GM12878 (cell line): Measurements from ENCODE around the gene PPP3CA. TPM values are rescaled to one million over a fixed set of nuclear protein-coding genes. Genes with fewer than 3 reads are reported as not detected.

ENCODE experiments used
- ATAC-seq: fragments of 200-7000 bp; cut with Tn5 transposase; 3 replicates; pipeline ENCODE4 v1.9.1; 2020; ENCODE audit warnings: mild to moderate bottlenecking, moderate library complexity
- BruUV-seq: library from RNA; stranded (reverse); fragments of 400-500 nt; replicated peaks from 2 replicates; lab custom pipeline; 2021; lab: Mats Ljungman, UMichigan
- CTCF ChIA-PET: fragments of 300-600 bp; sonication (Branson Sonifier 250); formaldehyde crosslinking; extraction: SDS; loops from one replicate; lab custom pipeline; 2021; ENCODE audit warnings: inconsistent platforms; lab: Yijun Ruan, JAX
- POLR2A ChIA-PET: fragments of 350-600 bp; formaldehyde crosslinking; extraction: SDS; loops from one replicate; lab custom pipeline; 2021; ENCODE audit warnings: inconsistent platforms; lab: Charles Lee
- RAD21 ChIA-PET: fragments of 300-600 bp; sonication (Branson Sonifier 250); formaldehyde crosslinking; loops from one replicate; lab custom pipeline; 2023; ENCODE audit warnings: antibody characterized with exemption; ENCODE audit not compliant: unreplicated experiment; lab: Charles Lee
- SMC1A ChIA-PET: fragments of 300-600 bp; sonication (Branson Sonifier 250); formaldehyde crosslinking; loops from one replicate; lab custom pipeline; 2023; ENCODE audit not compliant: unreplicated experiment, uncharacterized antibody; lab: Charles Lee
- DNase-seq: peaks from one replicate; pipeline ENCODE4 v3.0.0-alpha.2; 2011; ENCODE audit warnings: low read depth, low spot score
- FAIRE-seq: peaks from 3 replicates; lab custom pipeline; 2011; peaks lifted over from hg19 to GRCh38; lab: Jason Lieb, UNC
- H2AFZ ChIP-seq: 2 replicates; pipeline ENCODE4 v1.6.0; 2011; ENCODE audit warnings: low read depth, low read length, control low read depth; ENCODE audit not compliant: control insufficient read depth
- H3K27ac ChIP-seq: 2 replicates; pipeline ENCODE4 v1.5.1; 2011; ENCODE audit warnings: control low read depth; ENCODE audit not compliant: control insufficient read depth, insufficient read depth
- H3K27me3 ChIP-seq, 2 experiments: replicated peaks in 1 of 2; 2 replicates each; pipeline versions ENCODE4 v1.6.0 to v1.6.1; 2011; ENCODE audit warnings: low read length in 1 of 2; ENCODE audit not compliant: control insufficient read depth in 2 of 2, insufficient read depth in 2 of 2
- H3K36me3 ChIP-seq, 2 experiments: 2 replicates each; pipeline ENCODE4 v1.5.1; 2011; ENCODE audit warnings: low read length in 1 of 2; ENCODE audit not compliant: control insufficient read depth in 2 of 2, insufficient read depth in 2 of 2
- H3K4me1 ChIP-seq: 2 replicates; pipeline ENCODE4 v1.6.1; 2011; ENCODE audit warnings: mild to moderate bottlenecking, low read length, moderate library complexity, mixed read lengths; ENCODE audit not compliant: control insufficient read depth, insufficient read depth
- H3K4me2 ChIP-seq: 2 replicates; pipeline ENCODE4 v1.6.0; 2011; ENCODE audit warnings: control low read depth; ENCODE audit not compliant: control insufficient read depth, insufficient read depth
- H3K4me3 ChIP-seq: fragments of 200-600 bp; sonication (generic); 2 replicates; pipeline ENCODE4 v1.5.1; 2016
- H3K79me2 ChIP-seq: 2 replicates; pipeline ENCODE4 v1.6.0; 2011; ENCODE audit warnings: low read length; ENCODE audit not compliant: control insufficient read depth, insufficient read depth
- H3K9ac ChIP-seq: 2 replicates; pipeline ENCODE4 v1.8.0; 2011; ENCODE audit warnings: low read length, control low read depth, mixed read lengths; ENCODE audit not compliant: control insufficient read depth, insufficient read depth
- H3K9me3 ChIP-seq: replicated peaks from 3 replicates; pipeline ENCODE4 v1.5.1; 2011; ENCODE audit warnings: mild to moderate bottlenecking, low read length; ENCODE audit not compliant: control insufficient read depth, insufficient read depth
- H4K20me1 ChIP-seq: 2 replicates; pipeline ENCODE4 v1.6.0; 2011; ENCODE audit not compliant: control insufficient read depth, insufficient read depth
- ASH2L ChIP-seq: fragments of 300-600, 200-600 bp; sonication (generic); IDR thresholded peaks from 2 replicates; pipeline ENCODE4 v1.6.1; 2017; ENCODE audit warnings: low read depth, mild to moderate bottlenecking, borderline replicate concordance
- BCL3 ChIP-seq: IDR thresholded peaks from 2 replicates; pipeline ENCODE4 v1.6.1; 2011; ENCODE audit warnings: borderline replicate concordance, low read depth, mild to moderate bottlenecking, moderate library complexity, low read length; ENCODE audit not compliant: insufficient read depth, poor library complexity, severe bottlenecking
- CBX5 ChIP-seq: sonication (generic); IDR thresholded peaks from 2 replicates; pipeline ENCODE4 v1.6.1; 2016; ENCODE audit warnings: low read depth, moderate library complexity, mild to moderate bottlenecking, inconsistent platforms
- CREB1 ChIP-seq: IDR thresholded peaks from 2 replicates; pipeline ENCODE4 v1.6.1; 2012; ENCODE audit warnings: low read depth, mild to moderate bottlenecking, inconsistent platforms
- ETV6 ChIP-seq, 2 experiments: fragments of 450-650 bp in 1 of 2; IDR thresholded peaks in 1 of 2; conservative IDR thresholded peaks in 1 of 2; 2 replicates each; pipeline ENCODE4 v1.6.1; 2014; ENCODE audit warnings: antibody characterized with exemption in 1 of 2, borderline replicate concordance in 1 of 2, low read depth in 1 of 2, mild to moderate bottlenecking in 1 of 2, moderate library complexity in 1 of 2
- LARP7 ChIP-seq: fragments of 450-650 bp; IDR thresholded peaks from 2 replicates; pipeline ENCODE4 v1.6.1; 2017; ENCODE audit warnings: mild to moderate bottlenecking
- NBN ChIP-seq: fragments of 450-650 bp; IDR thresholded peaks from 2 replicates; pipeline ENCODE4 v1.6.1; 2016
- NFYB ChIP-seq: IDR thresholded peaks from 2 replicates; pipeline ENCODE4 v1.6.1; 2011; ENCODE audit warnings: low read depth, mild to moderate bottlenecking, low read length, improper control_type of control experiment, moderate library complexity; ENCODE audit not compliant: insufficient read depth
- RAD21 ChIP-seq: IDR thresholded peaks from 2 replicates; pipeline ENCODE4 v1.6.1; 2011; ENCODE audit warnings: mild to moderate bottlenecking, low read depth, low read length, moderate library complexity; ENCODE audit not compliant: insufficient read depth
- RAD51 ChIP-seq: fragments of 450-650 bp; IDR thresholded peaks from 2 replicates; pipeline ENCODE4 v1.6.1; 2016; ENCODE audit warnings: moderate library complexity, mild to moderate bottlenecking, inconsistent platforms
- SMAD1 ChIP-seq: fragments of 450-650 bp; IDR thresholded peaks from 2 replicates; pipeline ENCODE4 v1.6.1; 2018; ENCODE audit warnings: mild to moderate bottlenecking, low read depth; ENCODE audit not compliant: partially characterized antibody
- SMAD5 ChIP-seq: IDR thresholded peaks from 2 replicates; pipeline ENCODE4 v1.6.1; 2016; ENCODE audit warnings: antibody characterized with exemption, low read depth
- SREBF2 ChIP-seq: IDR thresholded peaks from 2 replicates; pipeline ENCODE4 v1.6.1; 2012; ENCODE audit warnings: mild to moderate bottlenecking, low read length
- TCF12 ChIP-seq: IDR thresholded peaks from 2 replicates; pipeline ENCODE4 v1.6.1; 2011; ENCODE audit warnings: low read depth, mild to moderate bottlenecking, low read length
- ZNF274 ChIP-seq: IDR thresholded peaks from one replicate; pipeline ENCODE4 v1.8.0; 2011; ENCODE audit not compliant: insufficient read length, insufficient read depth
- WGBS: methylation state at CpG from one replicate; pipeline ENCODE4 v1.1.6; 2016; ENCODE audit warnings: low lambda C conversion rate; ENCODE audit not compliant: insufficient replicate concordance, insufficient coverage; ENCODE audit errors: missing lambda C conversion rate; 5-methylcytosine and 5-hydroxymethylcytosine counted together
- in situ Hi-C: fragments of 300-500 bp; cut with MboI; formaldehyde crosslinking; loops from 9 replicates; pipeline ENCODE4 v1.14.3; 2018; ENCODE audit warnings: mixed read lengths
- intact Hi-C: fragments of 100-400 bp; cut with micrococcal nuclease; formaldehyde crosslinking; loops from one replicate; pipeline ENCODE4 v1.14.2; 2022; ENCODE audit not compliant: unreplicated experiment
- polyA plus RNA-seq, 11 experiments: library from polyadenylated mRNA; depleted of rRNA in 4 of 11; unstranded in 6 of 11; stranded (reverse) in 5 of 11; fragments of >200 nt; fragmentation: Nextera tagmentation in 4 of 11; fragmentation: Illumina TruSeq in 1 of 11; extraction: Ambion mirVana in 4 of 11; extraction: Trizol in 1 of 11; gene quantifications; 1 replicate in 1 of 11; 2 replicates in 10 of 11; pipeline versions ENCODE4 v1.2.1 to v1.2.3, GENCODE V29; 2011 to 2016; ENCODE audit warnings: inconsistent platforms in 2 of 11, missing spikeins in 2 of 11, low read depth in 1 of 11
- total RNA-seq, 4 experiments: library from RNA; depleted of rRNA in 3 of 4; stranded (reverse); fragments of >200 nt in 3 of 4; fragmentation: Illumina TruSeq in 1 of 4; extraction: Trizol in 1 of 4; gene quantifications; 2 replicates each; pipeline versions ENCODE4 v1.2.1 to v1.2.3, GENCODE V29; 2013 to 2021
- TF ChIP-seq, protein P1 (sequence below): fragments of 450-650 bp; formaldehyde crosslinking; IDR thresholded peaks from 2 replicates; pipeline ENCODE4 v1.5.0; 2022; ENCODE audit warnings: mild to moderate bottlenecking, missing genetic modification characterization
- TF ChIP-seq, protein P2 (sequence below): fragments of 450-650 bp; IDR thresholded peaks from 2 replicates; pipeline ENCODE4 v1.6.1; 2018; ENCODE audit warnings: borderline replicate concordance, mild to moderate bottlenecking; ENCODE audit not compliant: partially characterized antibody

PPP3CA gene
- total and polyA plus RNA-seq, 10 of the 15 experiments (the other 5 are each of a cell fraction or from before 2014, with no cell fraction given) = 0.33 to 9.0 (median 1.0) TPM

DNA sequence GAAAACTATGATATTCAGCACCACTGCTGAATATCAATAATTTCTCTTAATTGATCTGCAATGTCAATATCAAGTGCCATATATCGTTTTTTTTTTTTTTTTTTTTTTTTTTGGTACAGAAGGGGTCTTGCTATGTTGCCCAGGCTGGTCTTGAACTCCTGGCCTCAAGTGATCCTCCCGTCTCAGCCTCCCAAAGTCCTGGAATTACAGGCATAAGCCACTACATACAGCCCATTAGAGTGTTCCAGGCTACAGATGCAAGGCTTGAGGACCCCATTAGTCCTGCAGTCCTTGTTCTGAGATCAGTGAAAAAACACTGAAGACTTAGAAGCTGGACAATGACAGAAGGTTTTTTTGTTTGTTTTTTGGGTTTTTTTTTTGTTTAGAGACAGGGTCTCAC lies 48.3 kb downstream of the PPP3CA start:
- FAIRE-seq = no peak
- no peaks in the 10 kb centered on the region for H3K4me1 ChIP-seq
- H3K27ac ChIP-seq = no peak overlapping the region
- no peak for TF ChIP-seq ETV6 (conservative IDR thresholded peaks at IDR 0.05 in 1 of 2, IDR thresholded peaks at IDR 0.05 in 1 of 2; ENCODE audit: borderline replicate concordance in 1 of 2, low read depth in 1 of 2)
- no peak for TF ChIP-seq RAD21
- TF ChIP-seq SREBF2 = no peak
- TF ChIP-seq SMAD5 = no peak
- TF ChIP-seq, protein P1, sequence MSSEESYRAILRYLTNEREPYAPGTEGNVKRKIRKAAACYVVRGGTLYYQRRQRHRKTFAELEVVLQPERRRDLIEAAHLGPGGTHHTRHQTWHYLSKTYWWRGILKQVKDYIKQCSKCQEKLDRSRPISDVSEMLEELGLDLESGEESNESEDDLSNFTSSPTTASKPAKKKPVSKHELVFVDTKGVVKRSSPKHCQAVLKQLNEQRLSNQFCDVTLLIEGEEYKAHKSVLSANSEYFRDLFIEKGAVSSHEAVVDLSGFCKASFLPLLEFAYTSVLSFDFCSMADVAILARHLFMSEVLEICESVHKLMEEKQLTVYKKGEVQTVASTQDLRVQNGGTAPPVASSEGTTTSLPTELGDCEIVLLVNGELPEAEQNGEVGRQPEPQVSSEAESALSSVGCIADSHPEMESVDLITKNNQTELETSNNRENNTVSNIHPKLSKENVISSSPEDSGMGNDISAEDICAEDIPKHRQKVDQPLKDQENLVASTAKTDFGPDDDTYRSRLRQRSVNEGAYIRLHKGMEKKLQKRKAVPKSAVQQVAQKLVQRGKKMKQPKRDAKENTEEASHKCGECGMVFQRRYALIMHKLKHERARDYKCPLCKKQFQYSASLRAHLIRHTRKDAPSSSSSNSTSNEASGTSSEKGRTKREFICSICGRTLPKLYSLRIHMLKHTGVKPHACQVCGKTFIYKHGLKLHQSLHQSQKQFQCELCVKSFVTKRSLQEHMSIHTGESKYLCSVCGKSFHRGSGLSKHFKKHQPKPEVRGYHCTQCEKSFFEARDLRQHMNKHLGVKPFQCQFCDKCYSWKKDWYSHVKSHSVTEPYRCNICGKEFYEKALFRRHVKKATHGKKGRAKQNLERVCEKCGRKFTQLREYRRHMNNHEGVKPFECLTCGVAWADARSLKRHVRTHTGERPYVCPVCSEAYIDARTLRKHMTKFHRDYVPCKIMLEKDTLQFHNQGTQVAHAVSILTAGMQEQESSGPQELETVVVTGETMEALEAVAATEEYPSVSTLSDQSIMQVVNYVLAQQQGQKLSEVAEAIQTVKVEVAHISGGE (CRISPR knock-in tag) = no peak
- no peak for TF ChIP-seq ZNF274
- TF ChIP-seq CBX5 = no peak
- TF ChIP-seq ASH2L = no peak
- no peak for TF ChIP-seq SMAD1
- no peak for TF ChIP-seq CREB1
- TF ChIP-seq NBN = no peak
- no peak for TF ChIP-seq BCL3
- TF ChIP-seq TCF12 = no peak
- no peak for TF ChIP-seq RAD51
- TF ChIP-seq, protein P2, sequence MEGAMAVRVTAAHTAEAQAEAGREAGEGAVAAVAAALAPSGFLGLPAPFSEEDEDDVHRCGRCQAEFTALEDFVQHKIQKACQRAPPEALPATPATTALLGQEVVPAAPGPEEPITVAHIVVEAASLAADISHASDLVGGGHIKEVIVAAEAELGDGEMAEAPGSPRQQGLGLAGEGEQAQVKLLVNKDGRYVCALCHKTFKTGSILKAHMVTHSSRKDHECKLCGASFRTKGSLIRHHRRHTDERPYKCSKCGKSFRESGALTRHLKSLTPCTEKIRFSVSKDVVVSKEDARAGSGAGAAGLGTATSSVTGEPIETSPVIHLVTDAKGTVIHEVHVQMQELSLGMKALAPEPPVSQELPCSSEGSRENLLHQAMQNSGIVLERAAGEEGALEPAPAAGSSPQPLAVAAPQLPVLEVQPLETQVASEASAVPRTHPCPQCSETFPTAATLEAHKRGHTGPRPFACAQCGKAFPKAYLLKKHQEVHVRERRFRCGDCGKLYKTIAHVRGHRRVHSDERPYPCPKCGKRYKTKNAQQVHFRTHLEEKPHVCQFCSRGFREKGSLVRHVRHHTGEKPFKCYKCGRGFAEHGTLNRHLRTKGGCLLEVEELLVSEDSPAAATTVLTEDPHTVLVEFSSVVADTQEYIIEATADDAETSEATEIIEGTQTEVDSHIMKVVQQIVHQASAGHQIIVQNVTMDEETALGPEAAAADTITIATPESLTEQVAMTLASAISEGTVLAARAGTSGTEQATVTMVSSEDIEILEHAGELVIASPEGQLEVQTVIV = no peak
- TF ChIP-seq NFYB = no peak
- TF ChIP-seq LARP7 = no peak
- TF ChIP-seq, all 136 proteins: peak for 0
- ChIA-PET CTCF (interaction anchor here (1.2 kb wide), 1 partner anchor 11 kb away, joined by 4 read pairs; no protein-coding TSS in a partner anchor), POLR2A (no interaction called here), RAD21 (no interaction called here), SMC1A (no interaction called here)
- H3K27me3 ChIP-seq = no peaks in the 10 kb centered on the region
- H3K9me3 ChIP-seq = no peaks in the 10 kb centered on the region
- H3K79me2 ChIP-seq = no peaks in the 10 kb centered on the region
- H3K9ac ChIP-seq = no peak overlapping the region
- no peaks in the 10 kb centered on the region for H4K20me1 ChIP-seq
- intact Hi-C loops (no loop called here), in situ Hi-C loops (no loop called here)
- WGBS = 88% methylated on average over 1 of the region's 2 CpGs
- DNase-seq (no peak), ATAC-seq (no peak)
- H3K36me3 ChIP-seq = no peaks in the 10 kb centered on the region
- H3K4me3 ChIP-seq = no peak overlapping the region
- no peak overlapping the region for H3K4me2 ChIP-seq
- no TSS peak for BruUV-seq
- no peak overlapping the region for H2AFZ ChIP-seq
